ENCODE results near the gene BPTF.

DNA sequence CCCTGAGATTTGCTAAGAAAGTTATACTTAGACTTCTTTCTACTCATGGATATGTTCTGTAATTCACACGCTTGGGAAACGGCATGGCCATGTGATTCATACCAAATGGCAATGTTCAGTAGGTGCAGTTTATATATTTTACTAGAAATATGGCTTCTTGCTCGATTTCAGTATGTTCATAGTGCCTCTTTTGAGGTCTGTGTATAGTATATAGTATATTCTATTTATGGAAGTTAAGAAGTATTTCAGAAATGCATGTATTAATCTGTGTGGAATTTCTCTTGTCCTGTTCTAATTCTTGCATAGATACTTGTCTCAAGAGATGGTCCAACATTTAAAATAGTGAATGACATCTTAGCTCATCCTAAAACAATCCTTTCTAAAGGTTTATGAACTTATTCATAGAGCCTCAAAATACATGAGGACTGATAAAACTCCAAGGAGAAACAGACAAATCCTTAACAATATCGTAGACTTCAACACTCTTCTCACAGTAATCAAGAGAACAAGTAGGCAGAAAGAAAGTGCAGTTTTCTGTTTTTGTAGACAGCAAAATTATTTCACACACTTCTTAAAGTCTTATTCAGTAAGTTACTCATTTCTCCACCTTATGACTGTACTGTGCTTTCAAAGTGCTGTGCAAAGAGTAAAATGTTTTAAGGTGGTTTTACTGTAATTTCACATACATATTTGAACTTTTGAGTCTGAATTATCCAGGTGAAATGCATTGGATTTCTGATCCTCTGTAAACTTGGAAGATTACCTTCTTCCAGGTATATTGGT, 11.1 kb downstream of the BPTF start:
- TF ChIP-seq, protein P1, sequence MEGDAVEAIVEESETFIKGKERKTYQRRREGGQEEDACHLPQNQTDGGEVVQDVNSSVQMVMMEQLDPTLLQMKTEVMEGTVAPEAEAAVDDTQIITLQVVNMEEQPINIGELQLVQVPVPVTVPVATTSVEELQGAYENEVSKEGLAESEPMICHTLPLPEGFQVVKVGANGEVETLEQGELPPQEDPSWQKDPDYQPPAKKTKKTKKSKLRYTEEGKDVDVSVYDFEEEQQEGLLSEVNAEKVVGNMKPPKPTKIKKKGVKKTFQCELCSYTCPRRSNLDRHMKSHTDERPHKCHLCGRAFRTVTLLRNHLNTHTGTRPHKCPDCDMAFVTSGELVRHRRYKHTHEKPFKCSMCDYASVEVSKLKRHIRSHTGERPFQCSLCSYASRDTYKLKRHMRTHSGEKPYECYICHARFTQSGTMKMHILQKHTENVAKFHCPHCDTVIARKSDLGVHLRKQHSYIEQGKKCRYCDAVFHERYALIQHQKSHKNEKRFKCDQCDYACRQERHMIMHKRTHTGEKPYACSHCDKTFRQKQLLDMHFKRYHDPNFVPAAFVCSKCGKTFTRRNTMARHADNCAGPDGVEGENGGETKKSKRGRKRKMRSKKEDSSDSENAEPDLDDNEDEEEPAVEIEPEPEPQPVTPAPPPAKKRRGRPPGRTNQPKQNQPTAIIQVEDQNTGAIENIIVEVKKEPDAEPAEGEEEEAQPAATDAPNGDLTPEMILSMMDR (conservative IDR thresholded peaks at IDR 0.05; ENCODE audit: low read depth, low read length): no peak
- TF ChIP-seq EZH2 (IDR thresholded peaks at IDR 0.05; ENCODE audit: low read length, unreplicated experiment): no peak
- TF ChIP-seq EZH2phosphoT487 (IDR thresholded peaks at IDR 0.05; ENCODE audit: borderline replicate concordance, low read length): no peak
